GDM1 (cell line): ENCODE data around the gene PPP1R1A.
A peak's percentile ranks its signal among the peaks of the same experiment; 100 is the strongest.

ENCODE experiments used
- DNase-seq: peaks from one replicate; lab custom pipeline; 2025; lab: John Stamatoyannopoulos, UW

The PPP1R1A gene

GRCh38 chr12:54571193-54572188, 17.0 kb downstream of the PPP1R1A start:
- no peak for DNase-seq

DNA sequence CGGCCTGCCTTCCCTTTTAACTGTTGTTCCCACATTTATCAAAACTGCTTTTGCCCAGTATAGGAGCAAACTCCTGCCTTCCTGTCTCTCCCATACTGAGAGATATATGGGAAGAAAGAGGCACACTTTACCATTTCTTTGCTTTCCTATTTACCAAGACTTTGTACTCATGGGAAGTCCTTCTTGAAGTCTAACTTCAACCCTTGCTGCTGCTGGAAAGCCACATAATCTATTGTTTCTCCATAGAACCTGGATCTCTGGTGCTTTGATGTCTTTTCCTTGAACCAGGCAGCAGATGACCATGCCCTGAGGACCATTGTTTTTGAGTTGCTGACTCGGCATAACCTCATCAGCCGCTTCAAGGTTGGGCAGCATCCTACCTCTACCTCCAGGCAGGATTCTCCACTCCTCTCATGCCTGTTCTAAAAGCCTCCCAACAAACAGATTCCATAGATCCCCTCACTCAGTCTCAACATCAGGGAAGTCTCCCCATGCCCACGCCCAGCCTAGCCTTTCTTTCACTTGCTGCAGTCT, 18.4 kb downstream of the PPP1R1A start:
- DNase-seq = no peak

DNA sequence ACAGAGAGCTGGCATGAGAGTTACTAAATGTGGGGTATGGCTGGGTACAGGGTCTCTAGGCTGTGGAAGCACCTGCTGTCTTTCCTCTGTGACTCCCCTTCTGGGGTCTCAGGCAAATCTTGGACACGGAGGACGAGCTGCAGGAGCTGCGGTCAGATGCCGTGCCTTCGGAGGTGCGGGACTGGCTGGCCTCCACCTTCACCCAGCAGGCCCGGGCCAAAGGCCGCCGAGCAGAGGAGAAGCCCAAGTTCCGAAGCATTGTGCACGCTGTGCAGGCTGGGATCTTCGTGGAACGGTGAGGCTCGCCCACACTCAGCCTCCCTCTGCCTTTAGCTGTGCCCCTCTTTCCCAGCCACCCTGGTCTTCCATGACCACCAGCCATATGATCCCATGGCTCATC, 19.4 kb downstream of the PPP1R1A start:
- DNase-seq = no peak

DNA sequence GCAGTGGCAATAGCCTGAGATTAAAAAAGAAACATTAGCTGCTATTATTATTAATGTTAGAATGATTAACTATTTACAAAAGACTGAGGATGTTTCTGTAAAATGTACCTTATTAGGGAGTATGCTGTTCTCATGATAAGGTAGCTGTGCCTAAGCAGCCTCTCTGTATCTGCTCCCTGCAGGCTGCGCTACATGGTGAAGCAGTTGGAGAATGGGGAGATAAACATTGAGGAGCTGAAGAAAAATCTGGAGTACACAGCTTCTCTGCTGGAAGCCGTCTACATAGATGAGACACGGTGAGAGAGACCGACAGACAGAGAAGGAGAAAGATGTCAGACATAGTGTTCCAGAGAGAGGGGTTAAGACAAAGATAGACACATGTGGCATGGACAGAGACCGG, 21.7 kb downstream of the PPP1R1A start:
- no peak for DNase-seq

GRCh38 chr12:54565986-54566544, 22.4 kb downstream of the PPP1R1A start:
- DNase-seq = no peak

DNA sequence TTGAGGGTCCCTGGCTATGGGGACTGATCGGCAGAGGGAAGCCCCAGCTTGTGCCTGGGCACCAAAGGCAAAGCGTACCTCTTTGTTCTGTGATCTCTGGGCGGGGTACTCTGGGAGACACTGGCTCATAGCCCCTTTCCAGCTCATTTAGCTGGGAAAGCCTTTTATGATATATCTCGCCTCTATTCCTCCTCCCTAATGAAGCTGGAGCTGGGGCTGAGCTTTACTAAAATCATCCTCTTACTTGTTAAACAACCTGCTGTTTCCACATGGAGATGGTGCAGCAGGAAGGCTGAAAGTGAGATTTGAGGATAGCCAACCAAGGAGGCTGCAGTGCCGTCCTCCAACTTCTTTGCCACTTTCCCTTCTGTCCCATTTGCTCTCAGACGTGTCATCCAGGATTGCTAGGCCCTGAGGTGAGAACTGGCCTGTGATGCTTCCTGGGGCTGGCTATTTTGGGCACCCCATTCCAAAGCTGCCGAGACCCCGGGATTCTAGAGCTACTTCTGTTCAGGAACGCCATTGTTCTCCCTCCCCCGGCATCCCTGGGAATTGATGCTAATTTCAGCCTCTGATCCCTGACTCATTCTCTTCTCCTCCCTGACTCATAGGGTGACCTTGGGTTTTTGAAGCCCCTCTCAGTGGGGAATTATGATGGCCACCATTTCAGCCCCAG, 23.0 kb downstream of the PPP1R1A start:
- no peak for DNase-seq

- no peak for DNase-seq
These were observed 23.7 kb downstream of the PPP1R1A start for GRCh38 chr12:54564768-54565167.

DNA sequence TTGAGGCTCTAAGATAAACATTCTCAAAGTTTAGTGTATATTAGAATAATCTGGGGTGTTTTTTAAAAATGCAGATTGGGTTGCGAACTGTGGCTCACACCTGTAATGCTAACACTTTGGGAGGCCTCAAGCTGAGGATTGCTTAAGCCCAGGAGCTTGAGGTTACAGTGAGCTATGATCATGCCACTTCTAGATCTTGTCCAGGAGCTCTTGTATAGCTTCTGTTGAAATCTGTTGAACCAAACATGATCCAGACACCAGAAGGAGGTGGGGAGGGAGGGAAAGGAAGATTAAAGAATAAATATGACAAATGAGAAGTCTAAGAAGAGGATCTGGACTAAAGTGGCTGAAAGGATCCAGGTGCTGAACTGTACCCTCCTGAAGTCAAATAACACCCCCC, 24.7 kb downstream of the PPP1R1A start:
- DNase-seq = no peak

GRCh38 chr12:54562750-54563356, 25.6 kb downstream of the PPP1R1A start:
- DNase-seq = no peak

GRCh38 chr12:54561164-54561563, 27.3 kb downstream of the PPP1R1A start:
- no peak for DNase-seq

GRCh38 chr12:54560374-54560858, 28.0 kb downstream of the PPP1R1A start:
- DNase-seq = peak; percentile 58

DNA sequence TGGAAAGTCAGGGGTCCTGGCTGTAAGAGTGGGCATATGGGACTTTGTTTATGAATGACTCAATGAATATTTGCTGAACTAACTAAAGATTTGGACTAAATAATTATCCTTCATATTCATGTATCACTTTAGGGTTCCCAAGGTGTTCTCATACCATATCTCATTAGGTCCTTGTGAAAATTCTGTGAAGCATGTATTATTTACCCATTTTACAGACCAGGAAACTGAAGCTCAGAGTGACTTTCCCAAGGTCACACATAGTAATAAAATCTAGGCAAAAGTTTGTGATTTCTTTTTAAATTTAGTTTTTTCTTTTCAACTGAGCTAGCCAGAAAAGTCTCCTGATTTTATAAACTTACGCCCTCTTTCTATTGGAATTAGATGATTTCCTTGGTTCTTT, 29.7 kb downstream of the PPP1R1A start:
- no peak for DNase-seq

GRCh38 chr12:54558311-54558710, 30.1 kb downstream of the PPP1R1A start:
- DNase-seq = no peak

DNA sequence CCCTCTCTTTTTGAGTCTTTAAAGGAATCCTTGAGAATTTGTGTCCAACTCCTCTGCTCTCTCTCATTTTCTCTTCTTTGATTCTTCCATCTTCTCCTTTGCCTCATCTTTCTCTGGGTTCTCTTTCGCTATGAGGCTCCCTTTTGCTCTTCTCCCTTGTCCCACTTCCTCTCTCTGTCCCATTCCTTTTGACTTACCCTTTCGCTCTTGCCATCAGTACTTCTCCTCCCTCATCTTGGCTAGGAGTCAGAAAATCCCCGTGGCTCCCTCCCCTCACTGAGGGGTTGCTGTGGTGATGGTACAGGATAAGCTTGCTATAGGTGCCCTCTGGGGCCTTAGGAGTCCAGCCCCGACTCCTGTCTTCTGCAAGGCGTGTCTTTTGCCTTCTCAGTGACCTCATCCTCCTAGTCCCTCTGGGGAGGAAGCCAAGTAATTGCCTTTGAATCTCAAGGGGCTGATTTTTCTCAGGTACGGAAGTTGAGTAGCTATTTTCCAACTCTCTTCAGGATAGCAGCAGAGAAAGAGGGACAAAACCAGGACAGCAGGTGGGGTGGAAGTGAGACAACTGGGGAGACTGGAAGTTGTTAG, 32.7 kb downstream of the PPP1R1A start:
- no peak for DNase-seq

GRCh38 chr12:54549774-54550451, 38.5 kb downstream of the PPP1R1A start:
- DNase-seq = no peak

- DNase-seq = no peak
These were observed 41.9 kb downstream of the PPP1R1A start for GRCh38 chr12:54546511-54546910.

DNA sequence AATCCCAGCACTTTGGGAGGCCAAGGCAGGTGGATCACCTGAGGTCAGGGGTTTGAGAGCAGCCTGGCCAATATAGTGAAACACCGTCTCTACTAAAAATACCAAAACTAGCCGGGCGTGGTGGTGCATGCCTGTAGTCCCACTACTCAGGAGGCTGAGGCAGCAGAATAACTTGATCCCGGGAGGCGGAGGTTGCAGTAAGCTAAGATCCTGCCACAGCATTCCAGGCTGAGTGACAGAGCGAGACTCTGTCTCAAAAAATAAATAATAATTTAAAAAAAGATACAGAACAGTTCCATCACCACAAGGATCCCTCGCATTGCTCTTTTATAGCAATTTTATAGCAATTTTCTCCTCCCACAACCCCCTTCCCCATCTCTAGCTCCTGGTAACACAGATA, 43.7 kb downstream of the PPP1R1A start:
- DNase-seq = no peak

GRCh38 chr12:54543526-54543925, 44.9 kb downstream of the PPP1R1A start:
- no peak for DNase-seq

- no peak for DNase-seq
These were observed 46.6 kb downstream of the PPP1R1A start for GRCh38 chr12:54541751-54542290.

DNA sequence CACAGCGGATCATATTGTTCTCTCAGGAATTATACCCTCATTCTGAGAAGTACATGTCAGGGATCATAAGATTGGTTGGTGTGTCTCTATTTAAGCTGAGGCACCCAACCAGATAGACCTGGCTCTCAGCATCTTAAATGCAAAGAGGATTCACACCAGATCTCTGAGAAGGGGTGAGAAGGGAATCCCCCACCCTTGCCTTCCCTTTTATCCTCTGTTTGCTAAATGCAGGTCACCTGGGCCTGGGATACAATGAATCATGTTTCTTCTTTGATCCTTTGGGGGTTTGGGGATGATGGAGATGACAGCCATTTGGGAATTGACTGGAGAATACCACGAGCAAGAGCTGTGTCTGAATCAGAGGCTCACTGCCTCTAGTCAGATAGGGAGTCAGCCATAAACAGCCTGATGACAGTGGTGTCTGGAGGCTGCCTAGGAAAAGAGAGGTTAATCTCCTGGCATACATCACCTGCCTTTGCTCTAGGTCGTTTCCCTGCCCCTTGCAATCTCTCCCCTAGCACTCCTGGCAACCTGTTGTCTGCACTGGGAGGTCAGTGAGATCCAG, 50.2 kb downstream of the PPP1R1A start:
- DNase-seq = no peak
